HepG2 (cell line): Measurements from ENCODE around the gene CDC42EP1. TPM values are rescaled to one million over a fixed set of nuclear protein-coding genes. Genes with fewer than 3 reads are reported as not detected.
A peak's percentile ranks its signal among the peaks of the same experiment; 100 is the strongest.

Experiments used
- ATAD3A ChIP-seq: sonication (generic); formaldehyde crosslinking; IDR thresholded peaks from 2 replicates; pipeline ENCODE4 v1.4.0; 2020; ENCODE audit warnings: missing genetic modification reagents
- ETV5 ChIP-seq: IDR thresholded peaks from 2 replicates; pipeline ENCODE4 v1.6.1; 2018; ENCODE audit warnings: missing biosample characterization, missing genetic modification reagents, inconsistent platforms, borderline replicate concordance
- FOSL1 ChIP-seq: sonication (generic); formaldehyde crosslinking; IDR thresholded peaks from 2 replicates; pipeline ENCODE4 v1.9.0; 2021; ENCODE audit warnings: missing genetic modification reagents, borderline replicate concordance
- HNF4A ChIP-seq: sonication (generic); formaldehyde crosslinking; IDR thresholded peaks from 2 replicates; pipeline ENCODE4 v1.4.0; 2020; ENCODE audit warnings: missing genetic modification reagents
- KDM1A ChIP-seq: IDR thresholded peaks from 2 replicates; pipeline ENCODE4 v1.6.1; 2016; ENCODE audit warnings: missing compliant biosample characterization
- KDM5A ChIP-seq: fragments of 200-600 bp; sonication (generic); IDR thresholded peaks from 2 replicates; pipeline ENCODE4 v1.7.0; 2018; ENCODE audit warnings: antibody characterized with exemption, mild to moderate bottlenecking, low read length, borderline replicate concordance
- KLF15 ChIP-seq: sonication (generic); formaldehyde crosslinking; IDR thresholded peaks from 2 replicates; pipeline ENCODE4 v1.8.1; 2023; ENCODE audit warnings: borderline replicate concordance, mild to moderate bottlenecking, inconsistent platforms, missing genetic modification reagents, mixed read lengths
- MAFF ChIP-seq: IDR thresholded peaks from 2 replicates; pipeline ENCODE4 v1.6.1; 2011; ENCODE audit warnings: low read depth, low read length, improper control_type of control experiment
- MTF1 ChIP-seq: sonication (generic); formaldehyde crosslinking; IDR thresholded peaks from 2 replicates; pipeline ENCODE4 v1.5.0; 2020; ENCODE audit warnings: missing genetic modification reagents
- MTF2 ChIP-seq: sonication (generic); formaldehyde crosslinking; IDR thresholded peaks from 2 replicates; pipeline ENCODE4 v1.5.0; 2020; ENCODE audit warnings: missing genetic modification reagents, borderline replicate concordance
- PAX8 ChIP-seq: sonication (generic); formaldehyde crosslinking; IDR thresholded peaks from 2 replicates; pipeline ENCODE4 v1.8.0; 2022; ENCODE audit warnings: mild to moderate bottlenecking, missing genetic modification reagents, borderline replicate concordance
- SMAD1 ChIP-seq: sonication (generic); formaldehyde crosslinking; IDR thresholded peaks from 2 replicates; pipeline ENCODE4 v1.4.0; 2020; ENCODE audit warnings: missing genetic modification reagents, low read depth, mild to moderate bottlenecking, borderline replicate concordance
- SRSF1 ChIP-seq: fragments of 200-400 bp; formaldehyde crosslinking; optimal IDR thresholded peaks from 2 replicates; pipeline ENCODE3; 2017; ENCODE audit warnings: mild to moderate bottlenecking, low read depth, low read length, moderate library complexity
- TAF15 ChIP-seq: fragments of 200-400 bp; formaldehyde crosslinking; IDR thresholded peaks from one replicate; pipeline ENCODE4 v1.6.1; 2018; ENCODE audit warnings: mild to moderate bottlenecking, low read depth, low read length; ENCODE audit not compliant: poor library complexity, severe bottlenecking
- TP53 ChIP-seq: sonication (generic); formaldehyde crosslinking; conservative IDR thresholded peaks from 2 replicates; pipeline ENCODE4 v1.4.0; 2020; ENCODE audit warnings: missing genetic modification reagents
- ZFY ChIP-seq: sonication (generic); formaldehyde crosslinking; IDR thresholded peaks from 2 replicates; pipeline ENCODE4 v1.4.0; 2020; ENCODE audit warnings: missing genetic modification reagents
- ZNF746 ChIP-seq: sonication (generic); formaldehyde crosslinking; IDR thresholded peaks from 2 replicates; pipeline ENCODE4 v1.8.0; 2022; ENCODE audit warnings: mild to moderate bottlenecking, missing genetic modification reagents
- polyA plus RNA-seq, 8 experiments: library from polyadenylated mRNA; depleted of rRNA in 3 of 8; stranded (reverse) in 7 of 8; unstranded in 1 of 8; fragments of >200 nt; fragmentation: Illumina TruSeq in 4 of 8; extraction: Trizol in 4 of 8; gene quantifications; 2 replicates each; pipeline versions ENCODE4 v1.2.1 to v1.2.3, GENCODE V29; 2011 to 2016; ENCODE audit warnings: low read depth in 4 of 8, missing spikeins in 1 of 8, mixed read lengths in 1 of 8; ENCODE audit not compliant: insufficient read depth in 1 of 8
- total RNA-seq, 5 experiments: library from RNA; depleted of rRNA; stranded (reverse); fragments of >200 nt; fragmentation: Illumina TruSeq; extraction: Trizol; gene quantifications; 2 replicates each; pipeline ENCODE4 v1.2.3, GENCODE V29; 2016; ENCODE audit warnings: low read depth in 1 of 5
- TF ChIP-seq, protein P1 (sequence below): sonication (generic); formaldehyde crosslinking; IDR thresholded peaks from 2 replicates; pipeline ENCODE4 v1.4.0; 2020; ENCODE audit warnings: missing genetic modification reagents
- TF ChIP-seq, protein P2 (sequence below): sonication (generic); formaldehyde crosslinking; IDR thresholded peaks from 2 replicates; pipeline ENCODE4 v1.4.0; 2020; ENCODE audit warnings: missing genetic modification reagents
- TF ChIP-seq, protein P3 (sequence below): IDR thresholded peaks from 2 replicates; pipeline ENCODE4 v1.4.0; 2020; ENCODE audit warnings: mild to moderate bottlenecking, missing genetic modification reagents
- TF ChIP-seq, protein P4 (sequence below): sonication (generic); formaldehyde crosslinking; IDR thresholded peaks from 2 replicates; pipeline ENCODE4 v1.8.0; 2022; ENCODE audit warnings: mild to moderate bottlenecking, missing genetic modification reagents, moderate library complexity
- TF ChIP-seq, protein P5 (sequence below): sonication (generic); formaldehyde crosslinking; IDR thresholded peaks from 2 replicates; pipeline ENCODE4 v1.5.1; 2020; ENCODE audit warnings: mild to moderate bottlenecking, missing genetic modification reagents, borderline replicate concordance

Gene CDC42EP1
- total and polyA plus RNA-seq, 2 of the 13 experiments (the other 11 are each of a cell fraction or from before 2014, with no cell fraction given), result 17.1 to 29.5 TPM

DNA sequence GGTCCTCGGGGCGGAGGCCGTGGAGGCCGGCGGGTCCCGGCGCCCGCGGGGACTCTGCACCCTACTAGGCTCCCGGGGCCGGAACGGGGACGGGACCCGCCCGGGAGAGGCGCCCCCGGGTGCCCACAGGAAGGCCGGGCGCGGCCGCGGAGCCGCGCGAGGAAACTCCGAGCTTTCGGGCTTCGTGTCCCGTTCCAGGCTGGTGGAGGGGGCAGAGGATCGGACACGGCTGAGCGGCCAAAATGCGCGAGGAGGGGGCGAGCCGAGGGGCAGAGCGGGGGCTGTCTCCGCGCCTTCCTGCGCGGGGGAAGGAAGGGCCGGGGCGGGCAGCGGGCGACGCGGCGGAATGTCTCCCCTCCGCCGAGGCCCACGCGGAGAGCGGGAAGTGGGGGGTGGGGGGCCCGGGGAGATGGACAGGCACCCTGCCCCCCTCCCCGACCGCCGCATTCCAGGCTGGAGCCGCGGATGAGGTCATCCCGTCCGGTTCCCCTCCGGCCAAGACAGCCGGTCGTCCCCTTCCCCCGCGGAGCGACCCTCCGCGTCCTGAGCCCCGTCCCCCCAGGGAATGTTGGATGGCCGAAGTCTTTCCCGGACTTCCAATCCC lies 430 bp downstream of the CDC42EP1 start (continued):
- TF ChIP-seq PAX8 (CRISPR knock-in tag), result no peak
- TF ChIP-seq ZFY (CRISPR knock-in tag), result no peak
- TF ChIP-seq MTF1 (CRISPR knock-in tag), result no peak
- TF ChIP-seq, protein P1, sequence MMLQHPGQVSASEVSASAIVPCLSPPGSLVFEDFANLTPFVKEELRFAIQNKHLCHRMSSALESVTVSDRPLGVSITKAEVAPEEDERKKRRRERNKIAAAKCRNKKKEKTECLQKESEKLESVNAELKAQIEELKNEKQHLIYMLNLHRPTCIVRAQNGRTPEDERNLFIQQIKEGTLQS (CRISPR knock-in tag), result peak; percentile 70
- no peak for TF ChIP-seq ATAD3A (CRISPR knock-in tag)
- no peak for TF ChIP-seq MTF2 (CRISPR knock-in tag)
- TF ChIP-seq KLF15, result no peak
- TF ChIP-seq SRSF1, result peak; percentile 15
- no peak for TF ChIP-seq KDM5A
- no peak for TF ChIP-seq TP53 (CRISPR knock-in tag)
- TF ChIP-seq MAFF, result no peak
- TF ChIP-seq, protein P2, sequence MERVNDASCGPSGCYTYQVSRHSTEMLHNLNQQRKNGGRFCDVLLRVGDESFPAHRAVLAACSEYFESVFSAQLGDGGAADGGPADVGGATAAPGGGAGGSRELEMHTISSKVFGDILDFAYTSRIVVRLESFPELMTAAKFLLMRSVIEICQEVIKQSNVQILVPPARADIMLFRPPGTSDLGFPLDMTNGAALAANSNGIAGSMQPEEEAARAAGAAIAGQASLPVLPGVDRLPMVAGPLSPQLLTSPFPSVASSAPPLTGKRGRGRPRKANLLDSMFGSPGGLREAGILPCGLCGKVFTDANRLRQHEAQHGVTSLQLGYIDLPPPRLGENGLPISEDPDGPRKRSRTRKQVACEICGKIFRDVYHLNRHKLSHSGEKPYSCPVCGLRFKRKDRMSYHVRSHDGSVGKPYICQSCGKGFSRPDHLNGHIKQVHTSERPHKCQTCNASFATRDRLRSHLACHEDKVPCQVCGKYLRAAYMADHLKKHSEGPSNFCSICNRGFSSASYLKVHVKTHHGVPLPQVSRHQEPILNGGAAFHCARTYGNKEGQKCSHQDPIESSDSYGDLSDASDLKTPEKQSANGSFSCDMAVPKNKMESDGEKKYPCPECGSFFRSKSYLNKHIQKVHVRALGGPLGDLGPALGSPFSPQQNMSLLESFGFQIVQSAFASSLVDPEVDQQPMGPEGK (CRISPR knock-in tag), result peak; percentile 91
- no peak for TF ChIP-seq HNF4A (CRISPR knock-in tag)
- TF ChIP-seq ZNF746 (CRISPR knock-in tag), result peak; percentile 31; the same call in 1 of the 2 replicates
- TF ChIP-seq, protein P3, sequence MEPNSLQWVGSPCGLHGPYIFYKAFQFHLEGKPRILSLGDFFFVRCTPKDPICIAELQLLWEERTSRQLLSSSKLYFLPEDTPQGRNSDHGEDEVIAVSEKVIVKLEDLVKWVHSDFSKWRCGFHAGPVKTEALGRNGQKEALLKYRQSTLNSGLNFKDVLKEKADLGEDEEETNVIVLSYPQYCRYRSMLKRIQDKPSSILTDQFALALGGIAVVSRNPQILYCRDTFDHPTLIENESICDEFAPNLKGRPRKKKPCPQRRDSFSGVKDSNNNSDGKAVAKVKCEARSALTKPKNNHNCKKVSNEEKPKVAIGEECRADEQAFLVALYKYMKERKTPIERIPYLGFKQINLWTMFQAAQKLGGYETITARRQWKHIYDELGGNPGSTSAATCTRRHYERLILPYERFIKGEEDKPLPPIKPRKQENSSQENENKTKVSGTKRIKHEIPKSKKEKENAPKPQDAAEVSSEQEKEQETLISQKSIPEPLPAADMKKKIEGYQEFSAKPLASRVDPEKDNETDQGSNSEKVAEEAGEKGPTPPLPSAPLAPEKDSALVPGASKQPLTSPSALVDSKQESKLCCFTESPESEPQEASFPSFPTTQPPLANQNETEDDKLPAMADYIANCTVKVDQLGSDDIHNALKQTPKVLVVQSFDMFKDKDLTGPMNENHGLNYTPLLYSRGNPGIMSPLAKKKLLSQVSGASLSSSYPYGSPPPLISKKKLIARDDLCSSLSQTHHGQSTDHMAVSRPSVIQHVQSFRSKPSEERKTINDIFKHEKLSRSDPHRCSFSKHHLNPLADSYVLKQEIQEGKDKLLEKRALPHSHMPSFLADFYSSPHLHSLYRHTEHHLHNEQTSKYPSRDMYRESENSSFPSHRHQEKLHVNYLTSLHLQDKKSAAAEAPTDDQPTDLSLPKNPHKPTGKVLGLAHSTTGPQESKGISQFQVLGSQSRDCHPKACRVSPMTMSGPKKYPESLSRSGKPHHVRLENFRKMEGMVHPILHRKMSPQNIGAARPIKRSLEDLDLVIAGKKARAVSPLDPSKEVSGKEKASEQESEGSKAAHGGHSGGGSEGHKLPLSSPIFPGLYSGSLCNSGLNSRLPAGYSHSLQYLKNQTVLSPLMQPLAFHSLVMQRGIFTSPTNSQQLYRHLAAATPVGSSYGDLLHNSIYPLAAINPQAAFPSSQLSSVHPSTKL (CRISPR knock-in tag), result no peak
- TF ChIP-seq KDM1A (CRISPR knock-in tag), result no peak
- no peak for TF ChIP-seq FOSL1 (CRISPR knock-in tag)
- TF ChIP-seq TAF15, result peak; percentile 40
- TF ChIP-seq SMAD1, result no peak
- TF ChIP-seq, protein P4, sequence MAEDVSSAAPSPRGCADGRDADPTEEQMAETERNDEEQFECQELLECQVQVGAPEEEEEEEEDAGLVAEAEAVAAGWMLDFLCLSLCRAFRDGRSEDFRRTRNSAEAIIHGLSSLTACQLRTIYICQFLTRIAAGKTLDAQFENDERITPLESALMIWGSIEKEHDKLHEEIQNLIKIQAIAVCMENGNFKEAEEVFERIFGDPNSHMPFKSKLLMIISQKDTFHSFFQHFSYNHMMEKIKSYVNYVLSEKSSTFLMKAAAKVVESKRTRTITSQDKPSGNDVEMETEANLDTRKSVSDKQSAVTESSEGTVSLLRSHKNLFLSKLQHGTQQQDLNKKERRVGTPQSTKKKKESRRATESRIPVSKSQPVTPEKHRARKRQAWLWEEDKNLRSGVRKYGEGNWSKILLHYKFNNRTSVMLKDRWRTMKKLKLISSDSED (CRISPR knock-in tag), result no peak
- TF ChIP-seq ETV5, result 0 out of 2 replicates have a peak, but pooled peaks have one; percentile 25
- TF ChIP-seq, protein P5, sequence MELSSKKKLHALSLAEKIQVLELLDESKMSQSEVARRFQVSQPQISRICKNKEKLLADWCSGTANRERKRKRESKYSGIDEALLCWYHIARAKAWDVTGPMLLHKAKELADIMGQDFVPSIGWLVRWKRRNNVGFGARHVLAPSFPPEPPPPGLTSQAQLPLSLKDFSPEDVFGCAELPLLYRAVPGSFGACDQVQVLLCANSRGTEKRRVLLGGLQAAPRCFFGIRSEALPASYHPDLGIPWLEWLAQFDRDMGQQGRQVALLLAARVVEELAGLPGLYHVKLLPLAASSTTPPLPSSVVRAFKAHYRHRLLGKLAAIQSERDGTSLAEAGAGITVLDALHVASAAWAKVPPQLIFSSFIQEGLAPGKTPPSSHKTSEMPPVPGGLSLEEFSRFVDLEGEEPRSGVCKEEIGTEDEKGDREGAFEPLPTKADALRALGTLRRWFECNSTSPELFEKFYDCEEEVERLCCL (CRISPR knock-in tag), result no peak
